Neural progenitor cell (in vitro differentiated cells): Measurements from ENCODE around the gene JPH3. TPM values are rescaled to one million over a fixed set of nuclear protein-coding genes. Genes with fewer than 3 reads are reported as not detected.
"Not testable (repeated sequence)": the region's sequence is repeated elsewhere in the genome, so short reads cannot be mapped to it uniquely, and the experiment has no call there.

Experiments used
- DNase-seq: peaks from one replicate; pipeline ENCODE4 v3.0.0-alpha.2; 2016; ENCODE audit warnings: low spot score
- H2AFZ ChIP-seq: fragments of 200-600 bp; sonication (generic); replicated peaks from 2 replicates; pipeline ENCODE4 v1.6.1; 2016; ENCODE audit warnings: antibody characterized with exemption
- H3F3A ChIP-seq: fragments of 200-600 bp; sonication (generic); 2 replicates; pipeline ENCODE4 v1.6.1; 2016; ENCODE audit warnings: antibody characterized with exemption, low read depth
- H3K27ac ChIP-seq: fragments of 200-600 bp; sonication (generic); 2 replicates; pipeline ENCODE4 v1.5.1; 2016; ENCODE audit warnings: mild to moderate bottlenecking
- H3K27me3 ChIP-seq: fragments of 200-600 bp; sonication (generic); 2 replicates; pipeline ENCODE4 v1.6.1; 2016; ENCODE audit warnings: mild to moderate bottlenecking, moderate library complexity
- H3K36me3 ChIP-seq: fragments of 200-600 bp; sonication (generic); 2 replicates; pipeline ENCODE4 v1.5.1; 2016
- H3K4me1 ChIP-seq: fragments of 200-600 bp; sonication (generic); 2 replicates; pipeline ENCODE4 v1.6.1; 2016; ENCODE audit warnings: mixed run types
- H3K4me2 ChIP-seq: fragments of 200-600 bp; sonication (generic); 2 replicates; pipeline ENCODE4 v1.6.1; 2016
- H3K4me3 ChIP-seq: fragments of 200-600 bp; sonication (generic); 2 replicates; pipeline ENCODE4 v1.5.1; 2016
- H3K79me2 ChIP-seq: fragments of 200-600 bp; sonication (generic); 2 replicates; pipeline ENCODE4 v1.6.1; 2016; ENCODE audit warnings: low read depth
- H3K9ac ChIP-seq: fragments of 200-600 bp; sonication (generic); 2 replicates; pipeline ENCODE4 v1.6.1; 2016
- H3K9me3 ChIP-seq: fragments of 200-600 bp; sonication (generic); 2 replicates; pipeline ENCODE4 v1.5.1; 2016; ENCODE audit warnings: low read depth
- H4K20me1 ChIP-seq: fragments of 200-600 bp; sonication (generic); 2 replicates; pipeline ENCODE4 v1.6.1; 2016; ENCODE audit warnings: low read depth
- H3K27ac Mint-ChIP-seq: 3 replicates; pipeline ENCODE4 v1.8.0; 2021; ENCODE audit warnings: mixed read lengths
- H3K27me3 Mint-ChIP-seq: 2 replicates; pipeline ENCODE4 v1.8.0; 2022; ENCODE audit warnings: low read depth, mild to moderate bottlenecking, inconsistent platforms, moderate library complexity, mixed read lengths; ENCODE audit not compliant: insufficient read depth
- H3K36me3 Mint-ChIP-seq: 3 replicates; pipeline ENCODE4 v1.8.0; 2021; ENCODE audit warnings: mixed read lengths
- H3K4me1 Mint-ChIP-seq: 3 replicates; pipeline ENCODE4 v1.8.0; 2021; ENCODE audit warnings: mixed read lengths
- H3K4me3 Mint-ChIP-seq: 3 replicates; pipeline ENCODE4 v1.8.0; 2021; ENCODE audit warnings: mild to moderate bottlenecking, moderate library complexity, mixed read lengths
- H3K9me3 Mint-ChIP-seq: 3 replicates; pipeline ENCODE4 v1.8.0; 2020; ENCODE audit warnings: mixed read lengths
- EZH2 ChIP-seq: fragments of 200-600 bp; sonication (generic); IDR thresholded peaks from 2 replicates; pipeline ENCODE4 v1.6.1; 2017; ENCODE audit warnings: antibody characterized with exemption, mild to moderate bottlenecking, moderate library complexity
- EZH2phosphoT487 ChIP-seq: fragments of 200-600 bp; sonication (generic); IDR thresholded peaks from 2 replicates; pipeline ENCODE4 v1.6.1; 2017; ENCODE audit warnings: antibody characterized with exemption
- total RNA-seq: library from RNA; depleted of rRNA; stranded (reverse); fragments of >200 nt; gene quantifications from 2 replicates; pipeline ENCODE4 v1.2.3, GENCODE V29; 2015; ENCODE audit warnings: low replicate concordance
- TF ChIP-seq, protein P1 (sequence below): fragments of 200-600 bp; sonication (generic); IDR thresholded peaks from 2 replicates; pipeline ENCODE4 v1.5.1; 2017; ENCODE audit warnings: antibody characterized with exemption, mild to moderate bottlenecking

The JPH3 gene
- total RNA-seq, 1 donor from 2014 or later: 7.1 TPM

DNA sequence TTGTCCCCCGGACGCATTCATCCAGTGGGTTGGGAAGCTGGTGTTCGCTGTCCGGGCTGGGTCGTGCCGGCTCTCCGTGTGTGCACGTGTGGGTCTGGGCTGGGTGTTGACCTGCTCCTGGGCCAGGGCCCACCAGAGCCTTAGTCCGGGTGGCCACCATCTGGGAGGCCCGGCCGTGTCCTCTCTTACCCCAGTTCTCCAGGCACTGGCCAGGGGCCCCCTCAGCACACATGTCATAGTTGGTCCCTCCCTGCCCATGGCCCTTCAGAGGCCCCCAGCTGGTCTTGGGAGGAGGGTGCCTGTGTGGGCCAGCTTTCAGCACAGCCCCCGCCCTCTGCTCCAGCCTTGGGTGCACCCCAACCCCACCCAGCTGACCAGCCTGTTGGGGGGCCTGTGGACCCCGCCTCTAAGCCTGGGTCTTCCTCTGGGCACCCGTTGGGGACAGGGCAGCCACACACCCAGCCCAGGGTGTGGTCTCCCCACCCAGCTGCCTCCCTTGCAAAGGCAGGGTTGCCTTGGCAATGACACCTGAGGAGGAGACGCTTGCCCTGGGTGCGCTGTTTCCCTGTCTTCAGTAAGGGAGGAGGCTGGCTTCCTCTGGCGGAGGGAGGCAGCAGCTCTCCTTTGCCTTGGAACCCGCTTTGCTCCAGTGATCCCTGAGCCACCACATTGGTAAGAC, 77.4 kb downstream of the JPH3 start:
- no peaks in the 10 kb centered on the region for H3K79me2 ChIP-seq
- no peak overlapping the region for H3K4me2 ChIP-seq
- no peaks in the 10 kb centered on the region for H3F3A ChIP-seq
- H2AFZ ChIP-seq: no peak overlapping the region
- Mint-ChIP-seq H3K9me3 (no peaks in the 10 kb centered on the region), H3K36me3 (peaks cover 3% of the 10 kb centered on the region), H3K4me1 (peaks cover 16% of the 10 kb centered on the region), H3K4me3 (no peak overlapping the region), H3K27me3 (peaks cover 4% of the 10 kb centered on the region), H3K27ac (no peak overlapping the region)
- H4K20me1 ChIP-seq: peaks cover 18% of the 10 kb centered on the region
- TF ChIP-seq EZH2 (no peak), EZH2phosphoT487 (no peak)
- TF ChIP-seq, protein P1, sequence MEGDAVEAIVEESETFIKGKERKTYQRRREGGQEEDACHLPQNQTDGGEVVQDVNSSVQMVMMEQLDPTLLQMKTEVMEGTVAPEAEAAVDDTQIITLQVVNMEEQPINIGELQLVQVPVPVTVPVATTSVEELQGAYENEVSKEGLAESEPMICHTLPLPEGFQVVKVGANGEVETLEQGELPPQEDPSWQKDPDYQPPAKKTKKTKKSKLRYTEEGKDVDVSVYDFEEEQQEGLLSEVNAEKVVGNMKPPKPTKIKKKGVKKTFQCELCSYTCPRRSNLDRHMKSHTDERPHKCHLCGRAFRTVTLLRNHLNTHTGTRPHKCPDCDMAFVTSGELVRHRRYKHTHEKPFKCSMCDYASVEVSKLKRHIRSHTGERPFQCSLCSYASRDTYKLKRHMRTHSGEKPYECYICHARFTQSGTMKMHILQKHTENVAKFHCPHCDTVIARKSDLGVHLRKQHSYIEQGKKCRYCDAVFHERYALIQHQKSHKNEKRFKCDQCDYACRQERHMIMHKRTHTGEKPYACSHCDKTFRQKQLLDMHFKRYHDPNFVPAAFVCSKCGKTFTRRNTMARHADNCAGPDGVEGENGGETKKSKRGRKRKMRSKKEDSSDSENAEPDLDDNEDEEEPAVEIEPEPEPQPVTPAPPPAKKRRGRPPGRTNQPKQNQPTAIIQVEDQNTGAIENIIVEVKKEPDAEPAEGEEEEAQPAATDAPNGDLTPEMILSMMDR: no peak
- no peak overlapping the region for H3K4me3 ChIP-seq
- peaks cover 8% of the 10 kb centered on the region for H3K4me1 ChIP-seq
- H3K9ac ChIP-seq: no peak overlapping the region
- DNase-seq: no peak
- H3K27ac ChIP-seq: no peak overlapping the region
- no peaks in the 10 kb centered on the region for H3K9me3 ChIP-seq
- H3K27me3 ChIP-seq: no peaks in the 10 kb centered on the region
- no peaks in the 10 kb centered on the region for H3K36me3 ChIP-seq

DNA sequence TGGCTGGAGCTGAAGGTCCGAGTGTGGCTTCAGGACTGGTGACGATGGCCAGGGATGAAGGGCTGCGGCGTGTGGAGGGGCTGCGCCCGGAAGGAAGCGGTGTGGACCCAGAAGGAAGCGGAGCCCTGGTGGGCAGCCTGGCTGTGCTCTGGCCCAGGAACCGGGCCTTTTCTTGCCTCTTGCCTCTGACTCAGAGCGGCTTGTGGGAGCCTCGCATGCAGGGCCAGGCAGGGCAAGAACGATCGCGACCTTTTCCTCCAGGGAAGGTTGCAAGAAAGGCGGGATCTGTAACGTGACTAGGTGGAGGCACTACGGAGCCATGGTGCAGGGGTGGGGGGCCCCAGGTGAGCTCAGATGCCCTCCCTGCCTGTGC, 78.0 kb downstream of the JPH3 start:
- Histone ChIP-seq H3K79me2 (no peaks in the 10 kb centered on the region), H3F3A (no peaks in the 10 kb centered on the region), H3K4me3 (no peak overlapping the region), H3K4me1 (peaks cover 6% of the 10 kb centered on the region), H2AFZ (no peak overlapping the region), H3K9ac (no peak overlapping the region), H3K4me2 (no peak overlapping the region), H3K36me3 (no peaks in the 10 kb centered on the region), H3K27me3 (no peaks in the 10 kb centered on the region), H3K9me3 (no peaks in the 10 kb centered on the region), H3K27ac (no peak overlapping the region), H4K20me1 (peaks cover 16% of the 10 kb centered on the region)
- Mint-ChIP-seq H3K9me3 (no peaks in the 10 kb centered on the region), H3K4me1 (peaks cover 14% of the 10 kb centered on the region), H3K27ac (no peak overlapping the region), H3K27me3 (peaks cover 3% of the 10 kb centered on the region), H3K4me3 (no peak overlapping the region), H3K36me3 (peaks cover 3% of the 10 kb centered on the region)
- DNase-seq: no peak
- TF ChIP-seq EZH2phosphoT487: no peak
- TF ChIP-seq, protein P1: no peak
- no peak for TF ChIP-seq EZH2

DNA sequence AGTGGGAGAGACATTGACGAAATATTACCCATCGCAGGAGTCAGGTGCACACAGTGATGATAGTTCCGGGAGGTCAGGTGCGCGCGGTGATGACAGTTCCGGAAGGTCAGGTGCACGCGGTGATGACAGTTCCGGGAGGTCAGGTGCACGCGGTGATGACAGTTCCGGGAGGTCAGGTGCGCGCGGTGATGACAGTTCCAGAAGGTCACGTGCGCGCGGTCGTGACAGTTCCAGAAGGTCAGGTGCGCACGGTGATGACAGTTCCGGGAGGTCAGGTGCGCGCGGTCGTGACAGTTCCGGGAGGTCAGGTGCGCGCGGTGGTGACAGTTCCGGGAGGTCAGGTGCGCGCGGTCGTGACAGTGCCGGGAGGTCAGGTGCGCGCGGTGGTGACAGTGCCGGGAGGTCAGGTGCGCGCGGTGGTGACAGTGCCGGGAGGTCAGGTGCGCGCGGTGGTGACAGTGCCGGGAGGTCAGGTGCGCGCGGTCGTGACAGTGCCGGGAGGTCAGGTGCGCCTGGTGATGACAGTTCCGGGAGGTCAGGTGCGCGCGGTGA, 78.8 kb downstream of the JPH3 start:
- not testable (repeated sequence) for H3K36me3 Mint-ChIP-seq, H3K4me2 ChIP-seq, H3F3A ChIP-seq, H3K4me3 ChIP-seq, H3K9me3 Mint-ChIP-seq, H3K36me3 ChIP-seq, H3K27me3 Mint-ChIP-seq, H3K4me1 Mint-ChIP-seq, H3K79me2 ChIP-seq, H3K4me3 Mint-ChIP-seq, H3K27me3 ChIP-seq, DNase-seq, H3K9me3 ChIP-seq, H3K9ac ChIP-seq, H3K27ac ChIP-seq, H3K4me1 ChIP-seq, H2AFZ ChIP-seq
- peaks cover 15% of the 10 kb centered on the region for H4K20me1 ChIP-seq
- H3K27ac Mint-ChIP-seq: peak overlapping the region; percentile 74

DNA sequence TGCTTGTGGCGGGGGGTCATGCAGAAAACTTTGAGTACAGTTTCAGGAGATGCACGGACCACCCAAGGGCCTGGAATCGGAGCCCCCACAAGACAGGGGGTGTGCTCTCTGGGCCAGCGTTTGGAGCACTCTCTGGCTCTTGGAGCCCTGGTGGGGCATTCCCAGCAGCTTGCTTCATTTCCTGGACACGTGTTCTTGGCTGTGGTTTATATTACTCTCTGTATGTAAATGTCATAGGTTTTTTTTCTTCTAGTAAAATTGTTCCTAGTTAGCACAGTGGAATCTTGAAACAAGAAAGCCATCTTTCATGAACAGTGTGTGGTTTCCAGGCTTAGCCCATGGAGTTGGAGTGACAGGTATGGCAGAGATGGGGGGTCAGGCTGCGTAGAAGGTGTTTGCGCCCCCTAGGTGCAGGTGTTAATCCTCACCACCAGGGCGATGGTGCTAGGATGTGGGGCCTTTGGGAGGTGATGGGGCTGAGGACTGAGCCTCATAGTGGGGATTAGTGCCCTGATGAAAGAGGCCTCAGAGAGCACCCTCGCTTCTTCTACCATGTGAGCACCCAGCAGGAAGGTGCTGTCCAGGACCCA, 79.8 kb downstream of the JPH3 start:
- Histone ChIP-seq H3K4me3 (no peak overlapping the region), H3K9ac (no peak overlapping the region), H3K27ac (no peak overlapping the region), H3K79me2 (no peaks in the 10 kb centered on the region), H3K27me3 (no peaks in the 10 kb centered on the region), H3K9me3 (no peaks in the 10 kb centered on the region), H4K20me1 (peaks cover 15% of the 10 kb centered on the region), H2AFZ (no peak overlapping the region), H3F3A (no peaks in the 10 kb centered on the region), H3K4me1 (no peaks in the 10 kb centered on the region), H3K36me3 (no peaks in the 10 kb centered on the region), H3K4me2 (no peak overlapping the region)
- H3K36me3 Mint-ChIP-seq: peaks cover 3% of the 10 kb centered on the region
- no peak overlapping the region for H3K27ac Mint-ChIP-seq
- H3K4me1 Mint-ChIP-seq: peaks cover 4% of the 10 kb centered on the region
- no peak for TF ChIP-seq EZH2phosphoT487
- no peak for TF ChIP-seq EZH2
- TF ChIP-seq, protein P1: peak; percentile 47
- no peak overlapping the region for H3K4me3 Mint-ChIP-seq
- no peaks in the 10 kb centered on the region for H3K9me3 Mint-ChIP-seq
- peaks cover 3% of the 10 kb centered on the region for H3K27me3 Mint-ChIP-seq
- DNase-seq: peak; percentile 33
